ENCODE results near the gene CUEDC1.
"Not testable (repeated sequence)": the region's sequence is repeated elsewhere in the genome, so short reads cannot be mapped to it uniquely, and the experiment has no call there.

The CUEDC1 gene

DNA sequence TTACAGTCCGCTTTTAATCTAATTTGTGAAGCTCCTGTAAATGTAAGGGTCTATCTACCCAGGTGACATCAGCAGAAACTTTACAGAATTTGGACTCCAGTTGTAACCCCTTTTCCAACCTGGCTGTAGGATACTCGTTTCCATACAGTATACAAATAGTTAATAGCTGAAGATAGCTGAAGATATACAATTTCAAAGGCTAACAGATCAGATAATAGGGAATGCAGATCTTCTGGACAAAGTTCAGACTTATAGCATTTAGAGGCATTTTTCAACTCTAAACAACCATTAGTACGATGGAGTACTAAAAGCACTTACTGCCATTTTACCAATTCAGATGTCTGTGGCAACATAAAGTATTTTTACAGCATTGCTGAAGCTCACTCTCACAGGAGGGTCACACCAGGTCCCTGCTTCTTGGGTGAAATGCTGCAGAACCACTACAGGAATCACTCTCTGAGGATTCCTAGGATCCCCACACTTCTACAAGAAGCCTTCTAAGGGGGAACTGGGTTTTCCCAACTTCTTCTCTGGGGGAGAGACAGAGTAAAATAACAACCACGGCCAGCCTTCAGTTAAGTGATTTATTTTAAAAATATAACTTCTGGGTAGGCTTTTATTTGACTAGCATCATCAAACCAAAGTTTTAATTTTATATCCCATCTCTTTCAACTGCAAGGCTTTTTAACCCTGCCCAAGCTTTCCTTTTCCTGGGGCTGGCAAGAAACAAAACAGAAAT is 29.9 kb upstream of the CUEDC1 start:
- DNase-seq, result no peak

DNA sequence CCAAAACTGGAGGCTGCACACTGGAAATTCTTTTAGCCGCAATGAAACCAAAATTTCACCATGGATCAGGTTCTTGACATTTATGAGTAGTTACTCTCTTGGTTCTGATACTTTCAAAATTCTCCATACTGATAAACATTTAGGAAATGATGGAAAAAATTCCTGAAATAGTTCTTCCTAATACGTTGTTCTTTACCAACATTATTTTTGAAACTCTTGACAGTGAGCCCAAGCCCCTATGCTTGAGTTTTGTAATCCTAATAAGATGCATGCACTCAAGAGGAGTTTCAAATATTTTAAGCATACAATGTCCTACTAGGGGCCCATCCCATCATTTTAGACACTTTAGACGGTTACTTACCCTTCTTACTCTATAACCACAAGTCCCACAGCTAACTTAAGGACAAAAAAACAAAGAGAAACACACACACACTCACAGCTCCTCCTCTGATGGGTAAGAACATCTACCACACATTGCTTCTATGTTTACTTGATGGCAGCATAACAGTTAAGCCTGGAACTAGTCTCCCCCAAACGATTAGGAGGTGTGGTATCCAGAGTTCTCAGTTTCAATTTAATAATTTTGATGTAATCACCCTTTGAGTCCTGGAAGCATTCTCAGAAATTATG is 29.2 kb upstream of the CUEDC1 start:
- DNase-seq, result no peak

DNA sequence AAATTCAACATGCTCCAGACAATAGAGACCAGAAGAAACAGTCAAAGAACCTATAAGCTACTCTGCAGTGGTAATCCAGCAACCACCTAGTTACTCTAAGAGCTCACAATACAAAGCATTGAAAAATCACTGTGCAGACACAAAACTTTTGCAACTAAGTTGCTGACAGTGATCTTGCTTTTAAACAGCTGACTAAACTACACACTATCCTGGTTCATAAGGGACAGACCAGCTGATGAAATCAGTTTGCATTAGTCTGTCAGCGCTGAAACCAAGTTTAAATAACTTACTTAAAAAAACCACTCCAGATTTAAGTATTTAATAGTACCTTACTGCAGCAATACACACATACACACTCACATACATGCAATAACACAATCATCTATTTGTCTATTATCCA is 28.2 kb upstream of the CUEDC1 start:
- no peak for DNase-seq

DNA sequence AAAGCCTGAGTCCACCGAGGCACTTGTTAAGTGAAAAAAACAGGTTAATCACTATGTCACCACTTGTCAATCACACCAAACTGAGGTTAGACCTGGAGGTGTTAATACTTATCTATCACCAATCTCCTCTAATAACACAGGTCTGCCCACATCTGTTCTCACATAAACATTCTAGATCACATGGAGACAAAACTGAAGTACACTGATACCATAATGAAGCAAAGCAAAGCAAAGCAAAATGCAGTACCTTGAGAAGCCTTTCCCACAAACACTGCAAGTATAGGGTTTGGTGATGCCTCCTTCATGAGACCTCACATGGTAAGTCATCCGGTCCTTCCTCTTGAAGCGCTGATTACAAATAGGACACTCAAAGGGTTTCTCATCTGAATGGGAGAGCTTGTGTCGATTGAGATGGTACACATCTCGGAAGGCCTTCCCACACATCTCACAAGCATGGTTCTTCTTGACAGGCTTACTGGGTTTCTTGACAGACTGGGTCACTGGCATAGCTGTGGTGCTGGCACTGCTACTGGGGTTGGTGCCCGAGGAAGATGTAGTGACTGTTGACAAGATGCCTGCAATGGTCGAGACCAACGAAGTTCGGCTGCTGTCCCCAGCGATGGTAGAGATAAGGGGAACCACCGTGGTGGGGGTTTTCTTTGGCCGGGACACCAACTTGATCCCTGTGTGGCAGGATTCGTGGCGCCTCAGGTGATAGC is 27.4 kb upstream of the CUEDC1 start:
- no peak for DNase-seq

DNA sequence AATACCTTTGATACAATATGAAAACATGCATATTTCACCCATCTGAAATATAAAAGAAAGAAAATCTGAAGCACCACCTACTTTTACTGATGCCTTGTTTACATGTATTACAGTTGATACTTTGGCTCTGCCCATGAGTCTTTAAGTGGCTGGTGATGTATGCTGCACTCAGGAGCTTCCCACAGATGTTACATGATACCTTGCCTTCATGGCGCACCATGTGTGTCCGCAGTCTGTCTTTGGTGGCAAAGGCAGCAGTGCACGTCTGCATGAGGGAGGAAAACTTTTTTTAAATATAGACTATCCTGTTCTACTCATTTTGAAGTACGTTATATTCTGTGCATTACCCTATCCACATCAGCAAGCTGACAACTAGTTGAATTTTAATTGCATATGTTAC is 25.3 kb upstream of the CUEDC1 start:
- no peak for DNase-seq

DNA sequence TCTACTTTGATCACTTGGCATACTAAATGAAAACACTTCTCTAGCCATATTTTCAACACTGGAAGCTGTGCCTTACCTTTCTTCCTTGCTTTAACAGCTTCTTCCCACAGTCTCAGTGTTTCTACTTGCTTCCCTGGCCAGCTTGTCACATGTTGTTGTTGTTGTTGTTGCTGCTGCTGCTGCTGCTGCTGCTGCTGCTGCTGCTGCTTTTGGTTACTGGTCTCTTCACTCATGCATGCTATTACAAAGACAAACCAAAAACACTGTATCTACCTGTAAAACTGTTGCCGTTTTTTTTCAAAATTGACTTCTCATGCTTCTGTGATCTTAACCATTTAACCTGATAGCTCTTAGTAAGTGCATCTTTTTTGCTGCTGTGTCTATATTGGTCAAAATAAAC is 23.9 kb upstream of the CUEDC1 start:
- DNase-seq, result no peak

DNA sequence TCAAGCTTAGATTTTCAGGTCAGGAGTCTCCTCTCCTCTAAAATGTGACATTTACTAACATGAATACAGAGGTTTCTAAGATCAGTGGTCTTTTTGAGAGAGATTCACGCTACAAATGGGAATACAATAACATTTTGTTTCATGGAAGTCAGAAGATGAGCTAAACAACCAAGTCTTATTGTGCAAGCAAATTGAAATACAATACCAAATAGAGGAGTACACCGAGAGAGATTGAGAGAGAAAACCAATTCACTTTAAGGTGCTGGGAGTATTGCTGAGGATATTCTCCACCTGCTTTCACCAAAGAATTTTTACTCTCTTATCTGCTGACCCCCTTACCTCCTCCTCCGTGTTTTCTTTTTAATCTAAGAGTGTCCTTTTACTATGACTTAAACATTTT is 21.4 kb upstream of the CUEDC1 start:
- no peak for DNase-seq

DNA sequence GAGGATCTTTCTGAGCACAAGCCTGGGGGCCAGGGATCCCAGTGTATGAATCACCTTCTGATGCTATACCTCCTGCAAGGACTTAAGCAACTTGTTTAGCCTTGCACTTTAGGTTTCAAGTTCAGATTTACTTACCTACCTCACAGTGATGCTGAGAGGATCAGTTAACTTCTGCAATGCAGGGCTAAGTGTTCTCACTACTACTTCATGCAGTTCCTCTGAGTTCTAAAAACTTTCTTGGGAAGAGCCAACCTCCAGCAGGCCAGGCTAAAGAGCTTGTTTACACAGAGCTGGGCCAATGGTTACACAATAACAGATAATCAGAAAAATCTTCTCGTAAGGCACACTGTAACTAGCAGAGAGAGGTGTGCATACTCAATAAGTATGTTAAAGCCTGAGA is 19.8 kb upstream of the CUEDC1 start:
- no peak for DNase-seq

DNA sequence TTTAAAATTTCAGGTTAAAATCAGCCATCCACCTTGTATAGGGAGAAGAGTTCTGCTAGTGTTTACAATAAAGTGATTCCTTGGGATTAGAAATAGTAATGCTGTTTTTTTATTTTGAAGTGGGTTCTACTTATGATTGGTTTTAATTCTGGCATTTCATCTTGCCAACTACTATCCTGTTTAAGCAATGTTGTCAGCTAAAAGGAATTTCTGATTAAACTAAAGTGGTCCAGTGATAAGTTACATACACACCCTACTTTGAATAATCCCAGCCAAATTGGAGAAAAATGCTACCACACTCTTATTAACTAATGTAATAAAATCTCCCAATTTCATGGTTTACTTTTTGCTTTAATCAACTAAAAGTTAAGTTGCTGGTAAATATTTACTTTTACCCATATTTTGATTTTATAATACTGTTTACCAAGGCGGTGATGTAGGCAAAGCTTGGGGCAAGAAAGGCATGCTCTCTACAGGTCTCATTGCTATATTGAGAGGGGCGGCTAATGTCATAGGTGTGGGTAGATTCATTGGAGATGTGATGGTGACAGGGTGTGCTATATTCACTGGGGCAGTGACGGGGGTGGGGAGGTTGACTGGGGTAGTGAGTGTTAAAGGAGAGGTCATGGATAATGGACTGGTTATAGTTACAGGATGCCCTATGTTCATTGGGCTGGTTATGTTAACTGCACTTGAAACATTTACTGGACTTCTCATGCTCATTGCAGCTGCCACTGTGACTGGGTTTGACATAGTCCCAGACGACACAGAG is 19.0 kb upstream of the CUEDC1 start:
- not testable (repeated sequence) for DNase-seq

DNA sequence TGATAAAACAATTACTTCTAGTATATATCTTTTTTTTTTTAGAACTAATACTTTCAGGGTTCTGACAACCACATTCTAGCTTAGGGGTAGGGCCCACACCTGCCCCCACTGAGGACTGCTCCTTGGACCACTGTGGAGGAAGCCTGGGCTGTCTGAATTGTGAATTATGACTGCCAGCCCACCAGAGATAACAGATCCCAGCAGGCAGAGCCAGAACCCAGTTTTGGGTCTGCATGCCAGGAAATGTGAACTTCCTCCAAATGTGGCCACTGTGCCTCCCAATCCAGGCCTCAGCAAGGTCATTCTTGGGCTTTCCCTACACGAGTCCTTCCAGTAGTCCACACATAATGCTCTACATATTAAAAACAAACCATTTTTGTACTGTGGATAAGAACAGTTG is 16.9 kb upstream of the CUEDC1 start:
- DNase-seq, result no peak

DNA sequence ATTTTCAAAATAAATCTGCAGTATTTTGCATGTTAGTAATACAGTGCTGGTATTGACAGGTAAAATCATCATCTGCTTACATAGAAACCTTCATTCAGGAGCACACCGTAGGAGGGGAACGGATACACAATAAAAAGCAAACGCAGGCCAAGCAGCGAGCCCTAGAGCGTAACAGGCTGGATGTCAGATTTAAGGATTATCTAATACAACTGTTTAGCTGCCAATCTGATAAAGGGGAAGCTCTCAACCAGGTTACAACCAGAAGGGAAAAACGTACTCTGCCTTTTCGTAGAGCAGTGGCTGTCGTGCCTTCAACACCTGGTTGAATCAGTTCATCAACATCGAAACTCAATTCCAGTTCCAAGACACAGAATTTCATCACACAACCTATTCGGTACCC is 16.4 kb upstream of the CUEDC1 start:
- no peak for DNase-seq

DNA sequence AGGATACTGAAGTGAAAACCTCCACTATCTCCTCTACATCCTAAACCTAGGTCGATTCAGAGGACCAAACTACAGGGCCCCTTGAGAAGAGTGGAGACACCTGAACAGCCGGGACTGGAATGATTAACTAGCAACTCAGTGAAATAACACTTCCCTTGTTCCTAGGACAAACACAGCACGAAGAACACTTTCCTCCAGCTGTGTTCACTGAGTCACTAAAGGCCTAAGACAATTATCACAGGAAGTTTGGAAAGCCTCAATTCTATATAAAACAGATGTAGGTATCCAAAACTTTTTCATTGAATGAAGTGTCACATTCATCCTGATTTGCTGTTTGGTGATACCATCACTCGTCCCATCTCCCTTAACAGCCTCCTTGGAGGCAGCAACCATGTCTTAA is 15.5 kb upstream of the CUEDC1 start:
- DNase-seq, result no peak

DNA sequence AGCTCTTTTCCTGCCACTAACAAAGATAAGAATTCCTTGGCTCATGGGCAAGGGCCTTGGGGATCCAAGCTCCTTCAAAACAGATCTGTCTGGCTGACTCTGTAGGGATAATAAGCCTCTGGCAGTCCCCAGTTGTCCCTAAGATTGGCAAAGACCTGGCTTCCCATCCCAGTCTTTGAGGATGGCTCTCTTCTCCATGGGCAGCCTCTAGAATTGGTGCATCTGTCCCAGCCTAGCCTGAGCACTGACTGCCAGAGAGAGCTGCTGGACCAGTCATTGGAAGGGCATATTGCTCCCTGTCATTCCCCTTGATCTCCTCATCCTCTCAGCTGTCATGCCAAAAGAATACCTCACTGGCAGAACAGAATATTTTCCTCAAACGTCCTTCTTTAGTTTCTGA is 13.2 kb upstream of the CUEDC1 start:
- DNase-seq, result no peak

DNA sequence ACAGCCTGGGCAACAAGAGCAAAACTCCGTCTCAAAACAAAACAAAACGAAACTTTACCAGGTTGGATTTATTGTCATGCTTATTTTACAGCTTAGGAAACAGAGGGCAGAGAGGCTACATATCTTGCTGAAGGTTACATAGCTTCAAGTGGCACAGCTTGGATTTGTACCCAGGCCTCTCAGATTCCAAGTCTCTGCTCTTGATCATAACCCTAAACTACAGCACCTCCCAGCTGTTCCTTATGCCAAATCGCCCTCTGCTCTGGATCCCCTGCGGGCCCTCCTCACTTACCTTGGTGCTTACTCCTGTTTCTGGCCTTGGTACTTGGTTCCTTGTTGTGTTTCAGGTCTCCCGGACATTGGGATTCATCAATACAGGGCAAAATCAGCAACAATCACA is 11.7 kb upstream of the CUEDC1 start:
- no peak for DNase-seq

DNA sequence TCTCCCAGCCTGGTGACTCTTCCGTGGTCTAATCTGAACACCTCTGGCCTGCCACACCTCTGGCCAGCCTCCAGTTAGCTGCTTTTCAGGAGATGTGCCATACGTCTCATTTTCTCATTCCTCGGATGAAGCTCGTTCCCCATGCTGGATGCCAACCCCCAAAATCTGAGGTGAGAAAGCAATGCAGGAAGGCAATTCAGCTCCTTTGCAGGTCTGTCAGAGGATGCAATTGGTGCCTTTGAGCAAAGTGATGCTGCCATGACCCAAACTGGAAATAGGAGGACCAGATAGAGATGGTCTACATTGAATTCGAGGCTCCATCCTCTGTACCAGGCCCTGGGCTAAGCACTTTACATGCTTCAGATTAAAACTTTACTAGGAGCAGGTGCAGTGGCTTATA is 11.0 kb upstream of the CUEDC1 start:
- DNase-seq, result no peak

DNA sequence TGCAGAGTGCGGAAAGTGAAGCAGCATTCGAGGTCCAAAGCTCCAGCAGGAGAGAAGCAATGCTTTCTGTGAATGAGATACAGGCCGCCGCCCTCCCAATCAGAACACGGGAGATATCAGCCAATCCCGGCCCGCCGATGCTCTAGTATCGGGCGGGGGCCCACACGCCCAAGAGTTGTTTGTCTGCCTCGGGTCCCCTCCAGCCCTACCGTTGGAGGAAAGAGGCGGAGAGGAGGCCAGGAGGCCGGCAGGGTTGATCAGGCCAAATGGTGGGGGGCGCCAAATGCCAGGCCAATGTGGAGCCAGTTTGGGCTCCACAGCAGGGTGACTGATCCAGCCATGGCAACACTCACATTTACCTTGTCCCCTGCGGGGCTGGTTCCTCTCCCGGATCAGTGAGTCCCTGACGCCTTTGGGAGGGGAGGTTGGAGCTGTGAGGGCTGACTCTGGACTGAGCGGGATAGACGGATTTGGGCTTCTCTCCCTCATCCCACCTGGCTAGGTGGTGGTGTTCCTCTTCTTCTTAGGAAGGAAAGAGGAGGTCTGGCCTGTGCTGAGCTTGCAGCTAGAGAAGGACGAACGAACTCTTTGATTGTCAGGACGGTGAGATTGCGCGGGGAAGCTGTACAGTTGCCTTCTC is 10.4 kb upstream of the CUEDC1 start:
- no peak for DNase-seq

DNA sequence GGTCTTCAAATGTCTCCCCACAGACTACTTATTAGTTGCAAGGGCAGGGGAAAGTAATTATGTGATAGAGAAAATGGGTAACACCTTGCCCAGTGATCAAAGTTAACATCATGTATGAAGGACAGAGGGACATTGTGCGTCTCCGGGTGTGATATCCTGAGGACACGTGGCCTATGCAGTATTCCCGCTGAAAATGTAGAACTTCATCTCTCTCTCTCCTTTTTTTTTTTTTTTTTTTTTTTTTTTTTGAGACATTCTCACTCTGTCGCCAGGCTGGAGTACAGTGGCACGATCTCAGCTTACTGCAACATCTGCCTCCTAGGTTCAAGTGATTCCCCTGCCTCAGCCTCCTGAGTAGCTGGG is 7.9 kb upstream of the CUEDC1 start:
- no peak for DNase-seq

DNA sequence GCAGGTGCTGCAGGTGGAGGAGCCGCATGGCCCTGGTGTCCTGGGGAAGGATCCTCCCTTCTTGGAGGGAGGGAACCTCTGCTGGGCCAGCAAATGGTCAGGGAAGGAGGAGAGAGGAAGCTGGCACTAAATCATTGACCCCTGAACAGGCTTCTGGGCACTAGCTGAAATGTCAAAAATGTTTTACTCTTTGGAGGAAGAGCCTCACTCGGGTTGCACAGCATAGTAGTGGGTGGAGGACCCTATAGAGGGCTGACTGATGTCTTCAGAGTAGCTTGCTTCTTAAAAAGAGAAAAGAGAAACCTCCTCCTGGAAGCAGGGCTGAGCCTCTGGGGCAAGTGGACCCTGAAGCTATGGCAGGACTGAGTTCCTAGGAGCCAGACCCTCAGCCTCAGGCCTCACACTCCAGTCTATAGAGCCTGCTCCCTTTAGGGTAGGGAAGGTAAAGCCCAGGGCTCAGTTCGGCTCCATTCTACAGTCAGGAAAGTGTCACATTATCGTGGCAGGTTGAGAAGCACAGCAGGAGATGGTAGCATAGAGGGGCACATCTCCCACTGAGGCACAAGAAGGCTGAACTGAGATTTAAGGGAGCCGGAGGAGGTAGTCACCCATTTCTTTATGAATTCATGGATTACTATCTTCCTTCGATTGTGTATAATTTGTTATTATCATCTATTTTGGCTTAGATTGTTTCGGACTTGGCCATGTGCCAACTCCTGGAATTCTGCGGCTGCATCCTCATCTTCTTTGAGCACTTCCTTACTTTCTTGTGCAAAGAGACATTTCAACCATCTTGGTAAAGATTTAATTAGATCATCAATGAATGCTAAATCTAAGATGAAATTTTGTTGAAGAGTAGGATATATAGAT is 7.3 kb upstream of the CUEDC1 start:
- no peak for DNase-seq

DNA sequence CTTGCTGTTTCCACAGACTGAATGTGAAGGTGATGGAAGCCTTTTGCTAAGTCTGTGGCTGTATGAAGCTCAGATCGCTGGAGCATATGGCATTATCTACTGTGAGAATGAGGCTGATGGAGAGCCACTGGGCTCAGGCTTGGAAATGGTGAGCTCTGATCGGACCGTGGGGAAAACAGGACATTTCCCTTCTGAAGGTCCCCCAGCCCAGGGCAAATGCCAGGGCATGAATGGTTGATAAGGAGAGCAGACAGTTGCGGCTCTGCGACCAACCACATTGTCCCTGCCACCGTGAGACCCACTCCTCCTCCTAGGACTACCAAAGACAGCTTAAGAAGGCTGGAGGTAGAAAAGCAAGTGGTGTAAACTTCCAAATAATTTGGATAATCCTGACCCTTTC is 4.7 kb upstream of the CUEDC1 start:
- no peak for DNase-seq

DNA sequence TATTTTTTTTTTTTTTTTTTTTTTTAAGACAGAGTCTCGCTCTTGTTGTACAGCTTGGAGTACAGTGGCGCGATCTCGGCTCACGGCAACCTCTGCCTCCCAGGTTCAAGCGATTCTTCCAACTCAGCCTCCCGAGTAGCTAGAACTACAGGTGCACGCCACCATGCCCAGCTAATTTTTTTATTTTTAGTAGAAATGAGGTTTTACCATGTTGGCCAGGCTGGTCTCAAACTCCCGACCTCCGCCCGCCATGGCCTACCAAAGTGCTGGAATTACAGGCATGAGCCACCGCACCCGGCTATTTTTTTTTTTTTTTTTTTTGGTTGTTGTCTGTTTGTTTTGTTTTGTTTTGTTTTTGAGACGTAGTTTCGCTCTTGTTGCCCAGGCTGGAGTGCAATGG is 3.2 kb upstream of the CUEDC1 start:
- DNase-seq, result not testable (repeated sequence)

DNA sequence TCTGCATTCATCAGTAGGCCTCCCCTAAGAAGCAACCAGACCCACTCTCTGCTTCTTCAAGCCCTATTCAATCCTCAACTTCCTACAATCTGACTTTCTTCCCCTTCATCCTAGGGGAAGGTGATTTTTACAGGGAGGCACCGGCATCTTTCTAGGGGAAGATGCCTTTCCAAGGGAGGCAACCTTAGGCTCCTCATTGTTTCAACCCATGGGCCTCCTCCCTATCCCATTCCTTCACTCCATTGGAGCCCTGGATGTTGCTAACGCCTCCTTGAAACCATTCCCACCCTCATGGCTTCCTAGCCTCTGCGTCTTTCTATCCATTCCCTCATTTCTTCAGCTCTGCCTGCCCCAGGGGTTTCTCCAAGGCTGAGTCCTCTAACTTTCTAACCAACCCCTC is 2.7 kb upstream of the CUEDC1 start:
- DNase-seq, result no peak

Data from DMS79 (cell line).